ENCODE data around the gene TTC21B.

TTC21B gene

DNA sequence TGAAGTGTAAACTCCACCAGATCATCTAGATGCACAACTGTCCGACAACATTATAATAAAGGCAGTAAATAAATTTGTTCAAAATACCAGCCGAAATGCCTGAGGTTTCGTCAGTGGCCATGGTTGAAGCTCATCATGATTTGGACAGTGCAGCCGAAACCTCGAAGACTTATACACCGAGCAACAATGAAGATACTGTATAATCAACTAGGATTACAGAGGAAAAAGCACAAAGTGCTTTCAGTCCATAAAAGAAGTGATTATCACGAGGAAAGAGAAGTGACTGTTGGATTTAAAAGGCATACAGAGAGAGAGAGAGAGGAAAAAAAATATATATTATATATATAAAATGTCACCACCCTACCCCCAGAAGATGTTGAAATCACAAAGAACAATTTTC, 107.5 kb downstream of the TTC21B start:
- DNase-seq (ENCODE audit: low read depth) = no peak
- no peak for TF ChIP-seq CTCF (IDR thresholded peaks at IDR 0.05; ENCODE audit: control insufficient read depth, extremely low read depth, insufficient read depth)
- H3K4me3 ChIP-seq (ENCODE audit: low read depth, low read length) = no peak overlapping the region

DNA sequence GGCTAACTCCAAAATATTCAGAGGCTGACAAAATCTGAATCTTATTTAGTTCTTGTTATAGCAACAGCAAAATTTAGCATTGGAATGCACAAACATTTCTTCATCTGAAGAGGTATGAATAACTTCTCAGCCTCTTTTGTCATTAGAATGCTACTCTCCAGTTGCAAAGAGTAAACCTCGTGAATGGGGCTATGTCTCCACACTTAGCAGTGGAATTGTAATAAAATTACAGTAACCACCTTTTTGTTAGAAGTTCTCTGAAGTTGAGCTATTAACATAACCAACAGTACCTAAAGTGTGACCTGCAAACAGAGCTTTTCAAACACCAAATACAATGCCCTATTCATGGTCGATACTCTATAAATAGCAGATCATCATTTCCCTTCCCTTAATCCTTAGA, 109.4 kb downstream of the TTC21B start:
- no peak for DNase-seq (ENCODE audit: low read depth)
- no peak overlapping the region for H3K4me3 ChIP-seq (ENCODE audit: low read depth, low read length)
- TF ChIP-seq CTCF (IDR thresholded peaks at IDR 0.05; ENCODE audit: control insufficient read depth, extremely low read depth, insufficient read depth) = no peak

GRCh38 chr2:165843351-165843750, 110.2 kb downstream of the TTC21B start:
- TF ChIP-seq CTCF (IDR thresholded peaks at IDR 0.05; ENCODE audit: control insufficient read depth, extremely low read depth, insufficient read depth) = no peak
- H3K4me3 ChIP-seq (ENCODE audit: low read depth, low read length) = no peak overlapping the region
- no peak for DNase-seq (ENCODE audit: low read depth)

DNA sequence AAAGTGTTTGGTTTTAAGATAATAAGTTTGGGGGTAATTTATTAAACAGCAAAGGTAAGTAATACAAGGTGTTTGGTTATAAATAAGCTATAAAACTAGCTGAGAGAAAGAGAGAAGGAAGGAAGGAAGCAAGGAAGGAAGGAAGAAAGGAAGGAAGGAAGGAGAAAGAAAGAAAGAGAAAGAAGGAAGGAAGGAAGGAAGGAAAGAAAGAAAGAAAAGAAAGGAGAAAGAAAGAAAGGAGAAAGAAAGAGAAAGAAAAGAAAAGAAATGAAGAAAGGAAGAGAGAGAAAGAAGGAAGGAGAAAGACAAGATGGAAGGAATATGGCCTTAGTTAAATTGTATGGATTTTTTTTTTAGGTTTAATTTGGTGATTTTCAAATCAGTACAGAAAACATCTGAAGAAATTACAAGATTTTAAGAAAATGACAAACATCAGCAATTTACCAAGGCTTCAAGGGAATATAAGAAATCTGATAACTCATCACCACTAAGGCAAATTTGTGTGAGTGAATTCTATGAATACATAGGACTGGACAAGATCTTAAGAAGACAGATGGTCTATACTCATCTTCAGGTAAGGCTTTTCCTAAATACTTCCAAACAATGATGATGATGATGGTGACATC, 113.1 kb downstream of the TTC21B start:
- H3K4me3 ChIP-seq (ENCODE audit: low read depth, low read length) = no peak overlapping the region
- no peak for TF ChIP-seq CTCF (IDR thresholded peaks at IDR 0.05; ENCODE audit: control insufficient read depth, extremely low read depth, insufficient read depth)
- DNase-seq (ENCODE audit: low read depth) = no peak

DNA sequence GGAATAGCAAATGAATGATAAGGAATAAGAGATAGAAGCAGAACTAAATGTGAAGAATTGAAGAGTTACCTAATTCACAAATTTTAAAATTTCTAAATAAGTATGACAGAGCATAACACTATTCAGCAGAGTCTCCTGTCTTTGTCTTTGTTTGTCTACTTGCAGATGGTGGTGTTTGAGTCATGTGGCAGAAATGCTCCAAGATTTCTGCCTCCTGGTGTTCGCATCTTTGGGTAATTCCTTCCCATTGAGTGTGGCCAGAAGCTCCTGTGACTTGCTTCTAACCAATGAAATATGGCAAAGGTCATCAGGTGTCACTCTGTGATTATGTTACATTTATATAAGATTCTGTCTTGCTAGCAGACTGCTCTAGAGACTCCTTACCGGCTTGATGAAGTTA, 114.0 kb downstream of the TTC21B start:
- no peak overlapping the region for H3K4me3 ChIP-seq (ENCODE audit: low read depth, low read length)
- DNase-seq (ENCODE audit: low read depth) = no peak
- no peak for TF ChIP-seq CTCF (IDR thresholded peaks at IDR 0.05; ENCODE audit: control insufficient read depth, extremely low read depth, insufficient read depth)

DNA sequence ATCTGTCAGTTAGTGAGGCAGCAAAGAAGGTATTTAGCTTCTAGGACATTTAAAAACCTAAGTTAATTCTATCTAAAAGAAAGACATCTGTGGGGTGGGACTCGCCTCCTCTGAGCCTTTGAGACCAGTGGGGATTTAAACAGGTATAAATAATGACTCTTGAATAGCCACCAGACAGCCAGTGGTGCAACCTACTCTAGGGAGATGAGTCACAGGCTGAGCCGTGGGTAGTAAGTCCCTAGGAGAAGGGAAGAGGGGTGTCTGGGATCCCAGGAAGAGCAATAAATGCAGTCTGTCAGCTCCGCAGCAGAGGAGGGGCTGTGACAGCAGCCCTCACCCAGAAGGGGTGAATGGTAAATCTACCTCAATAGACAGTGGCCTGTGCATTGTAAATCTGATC, 116.5 kb downstream of the TTC21B start:
- no peak for DNase-seq (ENCODE audit: low read depth)
- TF ChIP-seq CTCF (IDR thresholded peaks at IDR 0.05; ENCODE audit: control insufficient read depth, extremely low read depth, insufficient read depth) = no peak
- no peak overlapping the region for H3K4me3 ChIP-seq (ENCODE audit: low read depth, low read length)

- TF ChIP-seq CTCF (IDR thresholded peaks at IDR 0.05; ENCODE audit: control insufficient read depth, extremely low read depth, insufficient read depth) = no peak
- no peak for DNase-seq (ENCODE audit: low read depth)
- no peak overlapping the region for H3K4me3 ChIP-seq (ENCODE audit: low read depth, low read length)
Observed at GRCh38 chr2:165835363-165835762, 118.2 kb downstream of the TTC21B start.

All from LNCaP clone FGC (cell line).